AG08395 (cell line): ENCODE results near the gene LSP1.
"Not testable (repeated sequence)": the region's sequence is repeated elsewhere in the genome, so short reads cannot be mapped to it uniquely, and the experiment has no call there.

Experiments
- DNase-seq: peaks from one replicate; pipeline ENCODE4 v3.0.0; 2012; ENCODE audit warnings: mixed read lengths, low spot score

The LSP1 gene

GRCh38 chr11:1864831-1865665 lies 12.2 kb downstream of the LSP1 start:
- DNase-seq = no peak

- no peak for DNase-seq
Observed at GRCh38 chr11:1866226-1866625, 13.3 kb downstream of the LSP1 start.

- no peak for DNase-seq
Observed at GRCh38 chr11:1866776-1867175, 13.9 kb downstream of the LSP1 start.

- no peak for DNase-seq
Observed at GRCh38 chr11:1867381-1867780, 14.5 kb downstream of the LSP1 start.

GRCh38 chr11:1868056-1868635 lies 15.3 kb downstream of the LSP1 start:
- no peak for DNase-seq

GRCh38 chr11:1868636-1869291 lies 15.9 kb downstream of the LSP1 start:
- no peak for DNase-seq

- peak; percentile 41 for DNase-seq
Observed at GRCh38 chr11:1869427-1870325, 16.8 kb downstream of the LSP1 start.

GRCh38 chr11:1870326-1870696 lies 17.4 kb downstream of the LSP1 start:
- DNase-seq = no peak

- peak; percentile 46 for DNase-seq
Observed at GRCh38 chr11:1870721-1871466, 18.0 kb downstream of the LSP1 start.

GRCh38 chr11:1871531-1871930 lies 18.6 kb downstream of the LSP1 start:
- DNase-seq = no peak

GRCh38 chr11:1872267-1872985 lies 19.5 kb downstream of the LSP1 start:
- no peak for DNase-seq

GRCh38 chr11:1873048-1873812 lies 20.3 kb downstream of the LSP1 start:
- DNase-seq = no peak

- not testable (repeated sequence) for DNase-seq
Observed at GRCh38 chr11:1873813-1874150, 20.9 kb downstream of the LSP1 start.

- DNase-seq = not testable (repeated sequence)
Observed at GRCh38 chr11:1874441-1875092, 21.7 kb downstream of the LSP1 start.

GRCh38 chr11:1875093-1875850 lies 22.4 kb downstream of the LSP1 start:
- DNase-seq = no peak

GRCh38 chr11:1875851-1876301 lies 23.0 kb downstream of the LSP1 start:
- not testable (repeated sequence) for DNase-seq

- DNase-seq = peak; percentile 31
Observed at GRCh38 chr11:1876361-1877063, 23.6 kb downstream of the LSP1 start.
